HEK293T (cell line): ENCODE results near the gene ZBTB40.

Experiments
- CTCF ChIA-PET: fragments of 350-600 bp; formaldehyde crosslinking; extraction: SDS; loops from one replicate; lab custom pipeline; 2021; ENCODE audit warnings: antibody characterized with exemption, inconsistent platforms; lab: Yijun Ruan, JAX
- POLR2A ChIA-PET: fragments of 350-600 bp; formaldehyde crosslinking; extraction: SDS; loops from one replicate; lab custom pipeline; 2020; ENCODE audit warnings: antibody characterized with exemption, inconsistent platforms; lab: Yijun Ruan, JAX
- DNase-seq: peaks from one replicate; pipeline ENCODE4 v3.0.0; 2012; ENCODE audit warnings: mixed read lengths; ENCODE audit errors: extremely low spot score
- ARNT ChIP-seq: fragments of 450-650 bp; IDR thresholded peaks from 2 replicates; pipeline ENCODE4 v1.6.1; 2017; ENCODE audit warnings: mild to moderate bottlenecking
- BHLHE40 ChIP-seq: fragments of 450-650 bp; IDR thresholded peaks from 2 replicates; pipeline ENCODE4 v1.6.1; 2016; ENCODE audit warnings: mild to moderate bottlenecking, moderate library complexity, borderline replicate concordance
- CTBP1 ChIP-seq: fragments of 450-650 bp; IDR thresholded peaks from 2 replicates; pipeline ENCODE4 v1.6.1; 2016; ENCODE audit warnings: borderline replicate concordance
- ELF4 ChIP-seq: fragments of 450-650 bp; IDR thresholded peaks from 2 replicates; pipeline ENCODE4 v1.6.1; 2017; ENCODE audit warnings: antibody characterized with exemption
- FOXA1 ChIP-seq: fragments of 450-650 bp; IDR thresholded peaks from 2 replicates; pipeline ENCODE4 v1.6.1; 2016; ENCODE audit warnings: mild to moderate bottlenecking
- FOXK2 ChIP-seq: fragments of 450-650 bp; IDR thresholded peaks from 2 replicates; pipeline ENCODE4 v1.6.1; 2016; ENCODE audit warnings: mild to moderate bottlenecking
- FOXM1 ChIP-seq: fragments of 450-650 bp; IDR thresholded peaks from 2 replicates; pipeline ENCODE4 v1.6.1; 2017; ENCODE audit warnings: mild to moderate bottlenecking, borderline replicate concordance
- HDGF ChIP-seq: fragments of 450-650 bp; IDR thresholded peaks from 2 replicates; pipeline ENCODE4 v1.6.1; 2017; ENCODE audit warnings: antibody characterized with exemption, borderline replicate concordance
- L3MBTL2 ChIP-seq: fragments of 450-650 bp; conservative IDR thresholded peaks from 2 replicates; pipeline ENCODE4 v1.6.1; 2016; ENCODE audit warnings: mild to moderate bottlenecking
- LEF1 ChIP-seq: fragments of 450-650 bp; IDR thresholded peaks from 2 replicates; pipeline ENCODE4 v1.6.1; 2017; ENCODE audit warnings: mild to moderate bottlenecking, borderline replicate concordance
- NFRKB ChIP-seq: fragments of 450-650 bp; IDR thresholded peaks from 2 replicates; pipeline ENCODE4 v1.6.1; 2016; ENCODE audit warnings: mild to moderate bottlenecking, moderate library complexity
- PKNOX1 ChIP-seq: fragments of 450-650 bp; IDR thresholded peaks from 2 replicates; pipeline ENCODE4 v1.6.1; 2016
- SP1 ChIP-seq: fragments of 450-650 bp; IDR thresholded peaks from 2 replicates; pipeline ENCODE4 v1.6.1; 2017
- SUZ12 ChIP-seq: fragments of 450-650 bp; IDR thresholded peaks from 2 replicates; pipeline ENCODE4 v1.6.1; 2016; ENCODE audit warnings: mild to moderate bottlenecking
- TARDBP ChIP-seq: fragments of 450-650 bp; IDR thresholded peaks from 2 replicates; pipeline ENCODE4 v1.6.1; 2016
- ZNF384 ChIP-seq: fragments of 450-650 bp; IDR thresholded peaks from 2 replicates; pipeline ENCODE4 v1.6.1; 2016

Gene ZBTB40

GRCh38 chr1:22552021-22552420 is 100.4 kb downstream of the ZBTB40 start:
- ChIA-PET CTCF (no interaction called here), POLR2A (no interaction called here)
- DNase-seq = no peak
- no peak for TF ChIP-seq SUZ12
- TF ChIP-seq L3MBTL2 = no peak
- TF ChIP-seq FOXK2 = no peak
- no peak for TF ChIP-seq BHLHE40

- ChIA-PET CTCF (no interaction called here), POLR2A (no interaction called here)
- no peak for TF ChIP-seq TARDBP
- no peak for TF ChIP-seq FOXM1
- TF ChIP-seq ARNT = no peak
- TF ChIP-seq NFRKB = no peak
- TF ChIP-seq PKNOX1 = no peak
- TF ChIP-seq FOXA1 = no peak
- TF ChIP-seq ELF4 = no peak
- no peak for DNase-seq
Measured at GRCh38 chr1:22553104-22553880, 101.6 kb downstream of the ZBTB40 start.

GRCh38 chr1:22553991-22554522 is 102.4 kb downstream of the ZBTB40 start:
- no peak for TF ChIP-seq LEF1
- no peak for TF ChIP-seq SP1
- no peak for TF ChIP-seq CTBP1
- TF ChIP-seq SUZ12 = no peak
- no peak for TF ChIP-seq ARNT
- no peak for TF ChIP-seq TARDBP
- TF ChIP-seq L3MBTL2 = no peak
- TF ChIP-seq HDGF = no peak
- TF ChIP-seq ZNF384 = no peak
- TF ChIP-seq FOXK2 = no peak
- TF ChIP-seq NFRKB = no peak
- TF ChIP-seq PKNOX1 = no peak
- TF ChIP-seq FOXA1 = no peak
- ChIA-PET CTCF (no interaction called here), POLR2A (no interaction called here)
- no peak for DNase-seq

GRCh38 chr1:22555371-22555656 is 103.7 kb downstream of the ZBTB40 start:
- ChIA-PET CTCF (no interaction called here), POLR2A (no interaction called here)
- TF ChIP-seq L3MBTL2 = no peak
- no peak for DNase-seq

- CTCF ChIA-PET = no interaction called here
- TF ChIP-seq ARNT (no peak), FOXM1 (no peak), ELF4 (no peak), TARDBP (no peak), NFRKB (no peak), ZNF384 (no peak), SUZ12 (no peak), PKNOX1 (no peak), FOXK2 (no peak), CTBP1 (no peak), L3MBTL2 (no peak), SP1 (no peak), BHLHE40 (no peak), HDGF (no peak), FOXA1 (no peak), LEF1 (no peak)
- no peak for DNase-seq
- POLR2A ChIA-PET = no interaction called here
Measured at GRCh38 chr1:22556391-22557104, 104.9 kb downstream of the ZBTB40 start.

GRCh38 chr1:22557341-22557950 is 105.8 kb downstream of the ZBTB40 start:
- DNase-seq = no peak
- TF ChIP-seq FOXK2 = no peak
- TF ChIP-seq SP1 = no peak
- TF ChIP-seq L3MBTL2 = no peak
- TF ChIP-seq FOXA1 = no peak
- no peak for TF ChIP-seq SUZ12
- no peak for TF ChIP-seq BHLHE40
- TF ChIP-seq FOXM1 = no peak
- TF ChIP-seq LEF1 = no peak
- TF ChIP-seq HDGF = no peak
- no peak for TF ChIP-seq PKNOX1
- TF ChIP-seq CTBP1 = no peak
- TF ChIP-seq TARDBP = no peak
- no peak for TF ChIP-seq ELF4
- TF ChIP-seq ARNT = no peak
- TF ChIP-seq ZNF384 = no peak
- ChIA-PET CTCF (no interaction called here), POLR2A (no interaction called here)
